NCI-H2196 (cell line): ENCODE results near the gene RABGAP1L.
"Not testable (repeated sequence)": the region's sequence is repeated elsewhere in the genome, so short reads cannot be mapped to it uniquely, and the experiment has no call there.

Experiments used
- DNase-seq: peaks from one replicate; lab custom pipeline; 2025; ENCODE audit not compliant: unreplicated experiment; lab: John Stamatoyannopoulos, UW

The RABGAP1L gene

GRCh38 chr1:174289644-174290310 is 130.5 kb downstream of the RABGAP1L start:
- no peak for DNase-seq

- DNase-seq, result no peak
Measured at GRCh38 chr1:174291059-174291458, 131.7 kb downstream of the RABGAP1L start.

GRCh38 chr1:174296309-174296708 is 137.0 kb downstream of the RABGAP1L start:
- no peak for DNase-seq

- no peak for DNase-seq
Measured at GRCh38 chr1:174297351-174297750, 138.0 kb downstream of the RABGAP1L start.

- DNase-seq, result no peak
Measured at GRCh38 chr1:174301295-174302077, 142.2 kb downstream of the RABGAP1L start.

- no peak for DNase-seq
Measured at GRCh38 chr1:174308604-174309003, 149.3 kb downstream of the RABGAP1L start.

- no peak for DNase-seq
Measured at GRCh38 chr1:174309490-174309889, 150.2 kb downstream of the RABGAP1L start.

GRCh38 chr1:174314433-174314832 is 155.1 kb downstream of the RABGAP1L start:
- DNase-seq, result no peak

- DNase-seq, result no peak
Measured at GRCh38 chr1:174315239-174315638, 155.9 kb downstream of the RABGAP1L start.

- DNase-seq, result not testable (repeated sequence)
Measured at GRCh38 chr1:174320897-174321296, 161.6 kb downstream of the RABGAP1L start.

- no peak for DNase-seq
Measured at GRCh38 chr1:174322202-174322862, 163.0 kb downstream of the RABGAP1L start.

- no peak for DNase-seq
Measured at GRCh38 chr1:174324493-174324892, 165.2 kb downstream of the RABGAP1L start.

GRCh38 chr1:174324939-174325338 is 165.6 kb downstream of the RABGAP1L start:
- DNase-seq, result no peak

GRCh38 chr1:174326278-174326677 is 167.0 kb downstream of the RABGAP1L start:
- DNase-seq, result no peak

- no peak for DNase-seq
Measured at GRCh38 chr1:174333437-174333836, 174.1 kb downstream of the RABGAP1L start.

- DNase-seq, result no peak
Measured at GRCh38 chr1:174337000-174337681, 177.8 kb downstream of the RABGAP1L start.

GRCh38 chr1:174340404-174340803 is 181.1 kb downstream of the RABGAP1L start:
- not testable (repeated sequence) for DNase-seq

- DNase-seq, result no peak
Measured at GRCh38 chr1:174344162-174344561, 184.8 kb downstream of the RABGAP1L start.

GRCh38 chr1:174352117-174352516 is 192.8 kb downstream of the RABGAP1L start:
- no peak for DNase-seq

GRCh38 chr1:174352883-174353608 is 193.7 kb downstream of the RABGAP1L start:
- DNase-seq, result peak; percentile 6

GRCh38 chr1:174358344-174358743 is 199.0 kb downstream of the RABGAP1L start:
- DNase-seq, result peak; percentile 11
